ENCODE data around the gene ADK. TPM values are rescaled to one million over a fixed set of nuclear protein-coding genes. Genes with fewer than 3 reads are reported as not detected.

ADK gene
- total and polyA plus RNA-seq, 2 experiments from 2014 or later, result 39.9 to 53.0 TPM

DNA sequence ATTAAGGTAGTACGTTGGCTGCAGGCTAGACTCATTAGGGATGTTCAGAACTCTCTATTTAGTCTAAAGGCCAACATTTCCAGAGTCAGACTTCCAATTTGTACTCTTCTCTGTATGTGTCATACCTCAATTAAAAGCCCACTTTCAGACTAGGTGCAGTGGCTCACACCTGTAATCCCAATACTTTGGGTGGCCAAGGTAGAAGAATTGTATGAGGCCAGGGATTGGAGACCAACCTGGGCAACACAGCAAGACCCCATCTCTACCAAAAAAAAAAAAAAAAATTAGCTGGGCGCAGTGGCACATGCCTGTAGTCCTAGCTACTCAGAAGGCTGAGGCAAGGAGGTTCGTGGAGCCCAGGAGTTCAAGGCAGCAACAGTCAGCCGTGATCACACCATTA is 484.6 kb downstream of the ADK start (continued):
- TF ChIP-seq, protein P1, sequence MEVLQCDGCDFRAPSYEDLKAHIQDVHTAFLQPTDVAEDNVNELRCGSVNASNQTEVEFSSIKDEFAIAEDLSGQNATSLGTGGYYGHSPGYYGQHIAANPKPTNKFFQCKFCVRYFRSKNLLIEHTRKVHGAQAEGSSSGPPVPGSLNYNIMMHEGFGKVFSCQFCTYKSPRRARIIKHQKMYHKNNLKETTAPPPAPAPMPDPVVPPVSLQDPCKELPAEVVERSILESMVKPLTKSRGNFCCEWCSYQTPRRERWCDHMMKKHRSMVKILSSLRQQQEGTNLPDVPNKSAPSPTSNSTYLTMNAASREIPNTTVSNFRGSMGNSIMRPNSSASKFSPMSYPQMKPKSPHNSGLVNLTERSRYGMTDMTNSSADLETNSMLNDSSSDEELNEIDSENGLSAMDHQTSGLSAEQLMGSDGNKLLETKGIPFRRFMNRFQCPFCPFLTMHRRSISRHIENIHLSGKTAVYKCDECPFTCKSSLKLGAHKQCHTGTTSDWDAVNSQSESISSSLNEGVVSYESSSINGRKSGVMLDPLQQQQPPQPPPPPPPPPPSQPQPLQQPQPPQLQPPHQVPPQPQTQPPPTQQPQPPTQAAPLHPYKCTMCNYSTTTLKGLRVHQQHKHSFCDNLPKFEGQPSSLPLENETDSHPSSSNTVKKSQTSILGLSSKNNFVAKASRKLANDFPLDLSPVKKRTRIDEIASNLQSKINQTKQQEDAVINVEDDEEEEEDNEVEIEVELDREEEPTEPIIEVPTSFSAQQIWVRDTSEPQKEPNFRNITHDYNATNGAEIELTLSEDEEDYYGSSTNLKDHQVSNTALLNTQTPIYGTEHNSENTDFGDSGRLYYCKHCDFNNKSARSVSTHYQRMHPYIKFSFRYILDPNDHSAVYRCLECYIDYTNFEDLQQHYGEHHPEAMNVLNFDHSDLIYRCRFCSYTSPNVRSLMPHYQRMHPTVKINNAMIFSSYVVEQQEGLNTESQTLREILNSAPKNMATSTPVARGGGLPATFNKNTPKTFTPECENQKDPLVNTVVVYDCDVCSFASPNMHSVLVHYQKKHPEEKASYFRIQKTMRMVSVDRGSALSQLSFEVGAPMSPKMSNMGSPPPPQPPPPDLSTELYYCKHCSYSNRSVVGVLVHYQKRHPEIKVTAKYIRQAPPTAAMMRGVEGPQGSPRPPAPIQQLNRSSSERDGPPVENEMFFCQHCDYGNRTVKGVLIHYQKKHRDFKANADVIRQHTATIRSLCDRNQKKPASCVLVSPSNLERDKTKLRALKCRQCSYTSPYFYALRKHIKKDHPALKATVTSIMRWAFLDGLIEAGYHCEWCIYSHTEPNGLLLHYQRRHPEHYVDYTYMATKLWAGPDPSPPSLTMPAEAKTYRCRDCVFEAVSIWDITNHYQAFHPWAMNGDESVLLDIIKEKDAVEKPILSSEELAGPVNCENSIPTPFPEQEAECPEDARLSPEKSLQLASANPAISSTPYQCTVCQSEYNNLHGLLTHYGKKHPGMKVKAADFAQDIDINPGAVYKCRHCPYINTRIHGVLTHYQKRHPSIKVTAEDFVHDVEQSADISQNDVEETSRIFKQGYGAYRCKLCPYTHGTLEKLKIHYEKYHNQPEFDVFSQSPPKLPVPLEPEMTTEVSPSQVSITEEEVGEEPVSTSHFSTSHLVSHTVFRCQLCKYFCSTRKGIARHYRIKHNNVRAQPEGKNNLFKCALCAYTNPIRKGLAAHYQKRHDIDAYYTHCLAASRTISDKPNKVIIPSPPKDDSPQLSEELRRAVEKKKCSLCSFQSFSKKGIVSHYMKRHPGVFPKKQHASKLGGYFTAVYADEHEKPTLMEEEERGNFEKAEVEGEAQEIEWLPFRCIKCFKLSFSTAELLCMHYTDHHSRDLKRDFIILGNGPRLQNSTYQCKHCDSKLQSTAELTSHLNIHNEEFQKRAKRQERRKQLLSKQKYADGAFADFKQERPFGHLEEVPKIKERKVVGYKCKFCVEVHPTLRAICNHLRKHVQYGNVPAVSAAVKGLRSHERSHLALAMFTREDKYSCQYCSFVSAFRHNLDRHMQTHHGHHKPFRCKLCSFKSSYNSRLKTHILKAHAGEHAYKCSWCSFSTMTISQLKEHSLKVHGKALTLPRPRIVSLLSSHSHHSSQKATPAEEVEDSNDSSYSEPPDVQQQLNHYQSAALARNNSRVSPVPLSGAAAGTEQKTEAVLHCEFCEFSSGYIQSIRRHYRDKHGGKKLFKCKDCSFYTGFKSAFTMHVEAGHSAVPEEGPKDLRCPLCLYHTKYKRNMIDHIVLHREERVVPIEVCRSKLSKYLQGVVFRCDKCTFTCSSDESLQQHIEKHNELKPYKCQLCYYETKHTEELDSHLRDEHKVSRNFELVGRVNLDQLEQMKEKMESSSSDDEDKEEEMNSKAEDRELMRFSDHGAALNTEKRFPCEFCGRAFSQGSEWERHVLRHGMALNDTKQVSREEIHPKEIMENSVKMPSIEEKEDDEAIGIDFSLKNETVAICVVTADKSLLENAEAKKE (CRISPR knock-in tag; IDR thresholded peaks at IDR 0.05), result no peak
- TF ChIP-seq EZH2 (IDR thresholded peaks at IDR 0.05; ENCODE audit: low read depth, unreplicated experiment) (no peak), EZH2phosphoT487 (IDR thresholded peaks at IDR 0.05; ENCODE audit: unreplicated experiment) (no peak), ZNF114 (CRISPR knock-in tag; IDR thresholded peaks at IDR 0.05) (no peak), POLR2AphosphoS5 (IDR thresholded peaks at IDR 0.05; ENCODE audit: low read depth) (no peak), ZNF331 (CRISPR knock-in tag; IDR thresholded peaks at IDR 0.05; ENCODE audit: low read depth) (no peak), NANOG (IDR thresholded peaks at IDR 0.05; ENCODE audit: borderline replicate concordance) (no peak)

DNA sequence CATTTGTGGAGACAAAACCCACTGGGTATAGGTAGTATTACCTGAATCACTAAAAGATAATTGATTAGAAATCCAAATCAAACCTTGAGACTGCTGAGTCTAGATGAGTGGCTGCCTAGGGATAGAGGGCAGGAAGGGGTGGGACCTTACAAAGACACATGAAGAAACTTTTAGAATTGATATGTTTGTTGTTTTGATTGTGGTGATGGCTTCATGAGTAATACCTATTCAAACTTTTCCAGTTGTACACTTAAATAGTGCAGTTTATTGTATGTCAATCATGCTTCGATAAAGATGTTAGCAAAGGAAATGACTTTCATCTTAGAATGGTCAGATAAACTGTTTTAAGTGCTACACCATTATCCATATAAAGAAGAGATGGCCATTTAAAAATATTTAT is 486.7 kb downstream of the ADK start:
- Histone ChIP-seq H3K9me2 (ENCODE audit: insufficient read depth) (no peaks in the 10 kb centered on the region), H3K4me3 (no peak overlapping the region), H3F3A (replicated peaks; ENCODE audit: low read depth) (no peaks in the 10 kb centered on the region), H3K27me3 (ENCODE audit: insufficient read depth) (no peaks in the 10 kb centered on the region), H3K79me2 (replicated peaks; ENCODE audit: insufficient read depth) (no peaks in the 10 kb centered on the region), H3K36me3 (ENCODE audit: insufficient read depth) (no peaks in the 10 kb centered on the region), H2AFZ (no peak overlapping the region), H4K20me1 (replicated peaks; ENCODE audit: insufficient read depth) (no peaks in the 10 kb centered on the region), H3K27ac (ENCODE audit: low read depth) (no peak overlapping the region), H3K4me1 (ENCODE audit: insufficient read depth) (peaks cover 13% of the 10 kb centered on the region; the same call in 1 of the 2 replicates), H3K4me2 (no peak overlapping the region)
- Mint-ChIP-seq H3K27ac (no peak overlapping the region), H3K36me3 (ENCODE audit: low read depth) (peaks cover 20% of the 10 kb centered on the region), H3K9me3 (peaks cover 15% of the 10 kb centered on the region; the same call in 2 of the 3 replicates), H3K4me1 (peaks cover 14% of the 10 kb centered on the region), H3K4me3 (no peak overlapping the region), H3K27me3 (ENCODE audit: insufficient read depth, low read depth, poor library complexity) (peaks cover 4% of the 10 kb centered on the region)
- ATAC-seq (no peak), DNase-seq (ENCODE audit: low spot score) (no peak)
- TF ChIP-seq, protein P2, sequence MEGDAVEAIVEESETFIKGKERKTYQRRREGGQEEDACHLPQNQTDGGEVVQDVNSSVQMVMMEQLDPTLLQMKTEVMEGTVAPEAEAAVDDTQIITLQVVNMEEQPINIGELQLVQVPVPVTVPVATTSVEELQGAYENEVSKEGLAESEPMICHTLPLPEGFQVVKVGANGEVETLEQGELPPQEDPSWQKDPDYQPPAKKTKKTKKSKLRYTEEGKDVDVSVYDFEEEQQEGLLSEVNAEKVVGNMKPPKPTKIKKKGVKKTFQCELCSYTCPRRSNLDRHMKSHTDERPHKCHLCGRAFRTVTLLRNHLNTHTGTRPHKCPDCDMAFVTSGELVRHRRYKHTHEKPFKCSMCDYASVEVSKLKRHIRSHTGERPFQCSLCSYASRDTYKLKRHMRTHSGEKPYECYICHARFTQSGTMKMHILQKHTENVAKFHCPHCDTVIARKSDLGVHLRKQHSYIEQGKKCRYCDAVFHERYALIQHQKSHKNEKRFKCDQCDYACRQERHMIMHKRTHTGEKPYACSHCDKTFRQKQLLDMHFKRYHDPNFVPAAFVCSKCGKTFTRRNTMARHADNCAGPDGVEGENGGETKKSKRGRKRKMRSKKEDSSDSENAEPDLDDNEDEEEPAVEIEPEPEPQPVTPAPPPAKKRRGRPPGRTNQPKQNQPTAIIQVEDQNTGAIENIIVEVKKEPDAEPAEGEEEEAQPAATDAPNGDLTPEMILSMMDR (conservative IDR thresholded peaks at IDR 0.05; ENCODE audit: low read depth in 2 of 2), result no peak
- TF ChIP-seq JUNB (IDR thresholded peaks at IDR 0.05; ENCODE audit: unreplicated experiment), result no peak
- no peak for TF ChIP-seq CREB1 (CRISPR knock-in tag; IDR thresholded peaks at IDR 0.05; ENCODE audit: low read depth)
- no peak for TF ChIP-seq POLR2AphosphoS5 (IDR thresholded peaks at IDR 0.05; ENCODE audit: low read depth)
- TF ChIP-seq STAT1 (IDR thresholded peaks at IDR 0.05; ENCODE audit: unreplicated experiment), result no peak
